HG03565 (cell line): ENCODE data around the gene HMGCS2.

Experiments
- ATAC-seq: cut with Tn5 transposase; IDR thresholded peaks from one replicate; pipeline ENCODE4 v1.9.1; 2021; ENCODE audit warnings: mild to moderate bottlenecking, moderate library complexity; ENCODE audit not compliant: unreplicated experiment

The HMGCS2 gene

DNA sequence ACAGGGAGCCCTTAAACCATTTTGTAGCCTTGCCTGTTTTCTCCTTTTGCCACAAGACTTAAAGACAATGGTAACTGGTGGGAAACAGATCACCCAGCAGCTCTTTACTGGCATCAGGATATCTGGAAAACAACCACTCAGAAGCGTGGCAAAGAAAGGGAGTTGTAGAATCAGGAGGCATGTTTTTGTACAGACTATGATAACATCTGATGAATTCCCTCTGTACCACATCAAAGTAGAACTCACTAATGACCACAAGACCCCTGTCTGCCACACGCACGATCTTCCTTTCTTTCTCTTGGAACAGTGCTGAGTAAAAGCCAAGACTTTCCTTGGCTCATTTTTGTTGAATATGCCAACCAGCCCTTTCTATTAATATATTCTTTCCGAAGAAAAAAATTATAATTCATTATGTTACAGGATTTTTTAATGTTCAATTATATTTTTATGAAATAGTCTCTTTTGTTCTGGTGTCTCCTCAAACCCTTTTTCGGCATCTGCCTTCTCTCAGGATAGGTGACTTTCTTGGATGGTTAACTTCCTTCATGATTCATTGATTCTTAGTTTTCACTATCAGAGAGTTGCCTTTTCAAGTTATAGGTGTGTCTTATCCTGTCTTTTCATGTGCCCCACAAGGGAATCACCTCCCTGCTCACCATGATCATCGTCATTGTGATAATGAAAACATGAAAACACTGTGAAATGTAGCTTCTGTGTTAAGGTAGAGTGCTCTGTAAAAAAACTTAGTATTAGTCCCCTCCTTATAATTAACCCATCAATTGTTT, 64.8 kb downstream of the HMGCS2 start:
- ATAC-seq: no peak

DNA sequence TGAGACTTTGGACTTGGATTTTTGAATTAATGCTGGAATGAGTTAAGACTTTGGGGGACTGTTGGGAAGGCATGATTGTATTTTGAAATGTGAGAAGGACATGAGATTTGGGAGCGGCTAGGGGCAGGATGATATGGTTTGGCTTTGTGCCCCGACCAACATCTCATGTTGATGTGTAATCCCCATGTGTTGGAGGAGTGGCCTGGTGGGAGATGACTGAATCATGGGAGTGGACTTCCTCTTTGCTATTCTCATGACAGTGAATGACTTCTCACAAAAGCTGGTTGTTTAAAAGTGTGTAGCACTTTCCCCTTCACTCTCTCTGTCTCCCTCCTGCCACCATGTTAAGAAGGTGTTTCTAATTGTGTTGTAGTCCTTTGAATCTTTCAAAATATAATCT, 66.3 kb downstream of the HMGCS2 start:
- ATAC-seq: no peak

DNA sequence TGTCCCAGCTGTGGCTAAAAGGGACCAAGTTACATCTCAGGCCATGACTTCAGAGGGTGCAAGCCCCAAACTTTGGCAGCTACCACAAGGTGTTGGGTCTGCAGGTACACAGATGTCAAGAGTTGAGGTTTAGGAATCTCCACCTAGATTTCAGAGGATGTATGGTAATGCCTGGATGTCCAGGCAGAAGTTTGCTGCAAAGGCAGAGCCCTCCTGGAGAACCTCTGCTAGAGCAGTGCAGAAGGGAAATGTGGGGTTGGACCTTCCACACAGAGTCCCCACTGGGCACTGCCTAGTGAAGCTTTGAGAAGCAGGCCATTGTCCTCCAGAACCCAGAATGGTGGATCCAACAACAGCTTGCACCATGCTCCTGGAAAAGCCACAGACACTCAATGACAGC, 67.0 kb downstream of the HMGCS2 start:
- ATAC-seq: no peak

- ATAC-seq: no peak
Measured at GRCh38 chr1:119700326-119700725, 68.4 kb downstream of the HMGCS2 start.
